HepG2 (cell line): ENCODE measurements around the gene USE1. TPM values are rescaled to one million over a fixed set of nuclear protein-coding genes. Genes with fewer than 3 reads are reported as not detected.

Experiments
- CAMTA2 ChIP-seq: sonication (generic); formaldehyde crosslinking; IDR thresholded peaks from 2 replicates; pipeline ENCODE4 v1.4.0; 2020; ENCODE audit warnings: mild to moderate bottlenecking, missing genetic modification reagents, borderline replicate concordance
- FOSL1 ChIP-seq: sonication (generic); formaldehyde crosslinking; IDR thresholded peaks from 2 replicates; pipeline ENCODE4 v1.9.0; 2021; ENCODE audit warnings: missing genetic modification reagents, borderline replicate concordance
- KLF15 ChIP-seq: sonication (generic); formaldehyde crosslinking; IDR thresholded peaks from 2 replicates; pipeline ENCODE4 v1.8.1; 2023; ENCODE audit warnings: borderline replicate concordance, mild to moderate bottlenecking, inconsistent platforms, missing genetic modification reagents, mixed read lengths
- RBFOX2 ChIP-seq: fragments of 200-400 bp; formaldehyde crosslinking; IDR thresholded peaks from 2 replicates; pipeline ENCODE4 v1.6.1; 2017; ENCODE audit warnings: low read depth, mild to moderate bottlenecking, low read length
- RBM39 ChIP-seq: fragments of 200-400 bp; formaldehyde crosslinking; IDR thresholded peaks from one replicate; pipeline ENCODE4 v1.6.1; 2018; ENCODE audit warnings: antibody characterized with exemption, mild to moderate bottlenecking, low read depth, low read length; ENCODE audit not compliant: poor library complexity, severe bottlenecking
- SIN3B ChIP-seq: fragments of 150-350 bp; IDR thresholded peaks from 2 replicates; pipeline ENCODE4 v1.6.1; 2014; ENCODE audit warnings: low read length
- SNRNP70 ChIP-seq: fragments of 200-400 bp; formaldehyde crosslinking; IDR thresholded peaks from 2 replicates; pipeline ENCODE4 v1.6.1; 2017; ENCODE audit warnings: mild to moderate bottlenecking, low read depth, low read length, moderate library complexity
- SP5 ChIP-seq: IDR thresholded peaks from 2 replicates; pipeline ENCODE4 v1.6.1; 2016; ENCODE audit warnings: low read depth, borderline replicate concordance
- SRSF4 ChIP-seq: fragments of 200-400 bp; formaldehyde crosslinking; IDR thresholded peaks from one replicate; pipeline ENCODE4 v1.6.1; 2018; ENCODE audit warnings: mild to moderate bottlenecking, low read depth, low read length, moderate library complexity; ENCODE audit not compliant: poor library complexity, severe bottlenecking
- WIZ ChIP-seq: sonication (generic); formaldehyde crosslinking; IDR thresholded peaks from 2 replicates; pipeline ENCODE4 v1.5.1; 2020; ENCODE audit warnings: mild to moderate bottlenecking, missing genetic modification reagents
- ZC3H13 ChIP-seq: sonication (generic); formaldehyde crosslinking; IDR thresholded peaks from 2 replicates; pipeline ENCODE4 v1.8.1; 2023; ENCODE audit warnings: mild to moderate bottlenecking, missing genetic modification reagents, moderate library complexity
- ZNF225 ChIP-seq: sonication (generic); formaldehyde crosslinking; IDR thresholded peaks from 2 replicates; pipeline ENCODE4 v1.4.0; 2020; ENCODE audit warnings: mild to moderate bottlenecking, missing genetic modification reagents
- ZNF263 ChIP-seq: sonication (generic); formaldehyde crosslinking; IDR thresholded peaks from 2 replicates; pipeline ENCODE4 v1.4.0; 2020; ENCODE audit warnings: missing genetic modification reagents
- ZNF382 ChIP-seq: sonication (generic); formaldehyde crosslinking; IDR thresholded peaks from 2 replicates; pipeline ENCODE4 v1.5.0; 2020; ENCODE audit warnings: missing genetic modification reagents, mild to moderate bottlenecking, borderline replicate concordance
- polyA plus RNA-seq, 8 experiments: library from polyadenylated mRNA; depleted of rRNA in 3 of 8; stranded (reverse) in 7 of 8; unstranded in 1 of 8; fragments of >200 nt; fragmentation: Illumina TruSeq in 4 of 8; extraction: Trizol in 4 of 8; gene quantifications; 2 replicates each; pipeline versions ENCODE4 v1.2.1 to v1.2.3, GENCODE V29; 2011 to 2016; ENCODE audit warnings: low read depth in 4 of 8, missing spikeins in 1 of 8, mixed read lengths in 1 of 8; ENCODE audit not compliant: insufficient read depth in 1 of 8
- total RNA-seq, 5 experiments: library from RNA; depleted of rRNA; stranded (reverse); fragments of >200 nt; fragmentation: Illumina TruSeq; extraction: Trizol; gene quantifications; 2 replicates each; pipeline ENCODE4 v1.2.3, GENCODE V29; 2016; ENCODE audit warnings: low read depth in 1 of 5
- TF ChIP-seq, protein P1 (sequence below): IDR thresholded peaks from 2 replicates; pipeline ENCODE4 v1.6.1; 2016; ENCODE audit warnings: missing compliant biosample characterization, missing genetic modification reagents, borderline replicate concordance
- TF ChIP-seq, protein P2 (sequence below): sonication (generic); formaldehyde crosslinking; IDR thresholded peaks from 2 replicates; pipeline ENCODE4 v1.5.1; 2020; ENCODE audit warnings: missing genetic modification reagents, mild to moderate bottlenecking, borderline replicate concordance
- TF ChIP-seq, protein P3 (sequence below): IDR thresholded peaks from 2 replicates; pipeline ENCODE4 v1.6.1; 2016; ENCODE audit warnings: control low read depth
- TF ChIP-seq, protein P4 (sequence below): sonication (generic); formaldehyde crosslinking; IDR thresholded peaks from 2 replicates; pipeline ENCODE4 v1.4.0; 2020; ENCODE audit warnings: mild to moderate bottlenecking, low read depth, missing genetic modification reagents
- TF ChIP-seq, protein P5 (sequence below): sonication (generic); formaldehyde crosslinking; IDR thresholded peaks from 2 replicates; pipeline ENCODE4 v1.4.0; 2020; ENCODE audit warnings: mild to moderate bottlenecking, missing genetic modification reagents
- TF ChIP-seq, protein P6 (sequence below): sonication (generic); formaldehyde crosslinking; IDR thresholded peaks from 2 replicates; pipeline ENCODE4 v1.8.0; 2022; ENCODE audit warnings: missing genetic modification reagents, mild to moderate bottlenecking, borderline replicate concordance

Gene USE1
- total and polyA plus RNA-seq, 2 of the 13 experiments (the other 11 are each of a cell fraction or from before 2014, with no cell fraction given): 9.9 to 17.6 TPM

DNA sequence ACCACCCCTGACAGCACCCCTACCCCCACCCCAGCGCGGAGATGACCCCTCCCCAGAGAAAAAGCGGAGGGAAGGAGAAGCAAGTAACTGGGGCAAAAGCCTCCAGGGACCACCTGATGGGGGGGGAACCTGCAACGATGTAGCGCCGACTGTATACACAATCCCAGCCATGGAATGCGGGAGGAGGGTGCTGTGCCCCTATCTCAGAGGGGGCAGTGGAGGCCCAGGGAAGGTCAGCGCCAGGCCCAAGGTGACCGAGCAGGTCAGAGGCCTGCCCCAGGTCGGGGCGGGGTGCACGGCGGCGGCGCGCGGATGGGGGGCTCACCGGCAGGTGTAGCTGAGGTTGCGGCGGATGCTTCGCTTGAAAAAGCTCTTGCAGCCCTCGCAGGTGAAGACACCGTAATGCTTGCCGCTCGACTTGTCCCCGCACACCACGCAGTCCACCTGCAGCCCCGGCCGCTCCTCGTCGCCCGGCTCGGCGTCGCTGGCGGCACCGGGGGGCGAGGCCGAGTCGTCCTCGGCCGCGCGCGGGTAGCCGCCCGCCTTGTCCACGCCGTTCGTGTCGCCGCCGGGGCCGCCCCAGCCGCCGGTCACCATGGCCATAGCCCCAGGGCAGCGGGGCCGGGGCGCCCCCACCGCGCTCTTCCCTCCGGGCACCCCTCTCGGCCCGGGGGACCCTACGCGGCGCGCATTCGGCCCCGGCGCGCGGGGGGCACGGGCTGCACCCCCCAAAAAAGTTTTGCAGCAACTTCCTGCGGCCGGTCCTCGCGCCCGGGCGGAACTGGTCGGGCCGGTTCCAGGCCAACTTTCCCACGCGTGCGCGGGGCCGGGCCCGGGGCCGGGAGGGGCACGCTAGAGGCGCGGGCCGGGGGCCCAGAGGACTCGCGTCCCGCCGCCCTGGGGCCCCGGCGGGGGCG, 29.7 kb downstream of the USE1 start (continued):
- TF ChIP-seq, protein P1, sequence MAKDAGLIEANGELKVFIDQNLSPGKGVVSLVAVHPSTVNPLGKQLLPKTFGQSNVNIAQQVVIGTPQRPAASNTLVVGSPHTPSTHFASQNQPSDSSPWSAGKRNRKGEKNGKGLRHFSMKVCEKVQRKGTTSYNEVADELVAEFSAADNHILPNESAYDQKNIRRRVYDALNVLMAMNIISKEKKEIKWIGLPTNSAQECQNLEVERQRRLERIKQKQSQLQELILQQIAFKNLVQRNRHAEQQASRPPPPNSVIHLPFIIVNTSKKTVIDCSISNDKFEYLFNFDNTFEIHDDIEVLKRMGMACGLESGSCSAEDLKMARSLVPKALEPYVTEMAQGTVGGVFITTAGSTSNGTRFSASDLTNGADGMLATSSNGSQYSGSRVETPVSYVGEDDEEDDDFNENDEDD (CRISPR knock-in tag): no peak
- TF ChIP-seq SP5 (no peak), RBM39 (no peak), ZNF225 (CRISPR knock-in tag) (no peak), SRSF4 (no peak), CAMTA2 (CRISPR knock-in tag) (no peak), ZNF263 (peak; percentile 37; the same call in 1 of the 2 replicates), WIZ (CRISPR knock-in tag) (0 out of 2 replicates have a peak, but pooled peaks have one; percentile 49), SNRNP70 (no peak), FOSL1 (no peak), KLF15 (no peak), SIN3B (no peak), RBFOX2 (peak; percentile 78), ZNF382 (CRISPR knock-in tag) (no peak), ZC3H13 (CRISPR knock-in tag) (peak; percentile 39; the same call in 1 of the 2 replicates)
- TF ChIP-seq, protein P2, sequence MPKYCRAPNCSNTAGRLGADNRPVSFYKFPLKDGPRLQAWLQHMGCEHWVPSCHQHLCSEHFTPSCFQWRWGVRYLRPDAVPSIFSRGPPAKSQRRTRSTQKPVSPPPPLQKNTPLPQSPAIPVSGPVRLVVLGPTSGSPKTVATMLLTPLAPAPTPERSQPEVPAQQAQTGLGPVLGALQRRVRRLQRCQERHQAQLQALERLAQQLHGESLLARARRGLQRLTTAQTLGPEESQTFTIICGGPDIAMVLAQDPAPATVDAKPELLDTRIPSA: no peak
- TF ChIP-seq, protein P3, sequence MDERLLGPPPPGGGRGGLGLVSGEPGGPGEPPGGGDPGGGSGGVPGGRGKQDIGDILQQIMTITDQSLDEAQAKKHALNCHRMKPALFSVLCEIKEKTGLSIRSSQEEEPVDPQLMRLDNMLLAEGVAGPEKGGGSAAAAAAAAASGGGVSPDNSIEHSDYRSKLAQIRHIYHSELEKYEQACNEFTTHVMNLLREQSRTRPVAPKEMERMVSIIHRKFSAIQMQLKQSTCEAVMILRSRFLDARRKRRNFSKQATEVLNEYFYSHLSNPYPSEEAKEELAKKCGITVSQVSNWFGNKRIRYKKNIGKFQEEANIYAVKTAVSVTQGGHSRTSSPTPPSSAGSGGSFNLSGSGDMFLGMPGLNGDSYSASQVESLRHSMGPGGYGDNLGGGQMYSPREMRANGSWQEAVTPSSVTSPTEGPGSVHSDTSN (CRISPR knock-in tag): no peak
- TF ChIP-seq, protein P4, sequence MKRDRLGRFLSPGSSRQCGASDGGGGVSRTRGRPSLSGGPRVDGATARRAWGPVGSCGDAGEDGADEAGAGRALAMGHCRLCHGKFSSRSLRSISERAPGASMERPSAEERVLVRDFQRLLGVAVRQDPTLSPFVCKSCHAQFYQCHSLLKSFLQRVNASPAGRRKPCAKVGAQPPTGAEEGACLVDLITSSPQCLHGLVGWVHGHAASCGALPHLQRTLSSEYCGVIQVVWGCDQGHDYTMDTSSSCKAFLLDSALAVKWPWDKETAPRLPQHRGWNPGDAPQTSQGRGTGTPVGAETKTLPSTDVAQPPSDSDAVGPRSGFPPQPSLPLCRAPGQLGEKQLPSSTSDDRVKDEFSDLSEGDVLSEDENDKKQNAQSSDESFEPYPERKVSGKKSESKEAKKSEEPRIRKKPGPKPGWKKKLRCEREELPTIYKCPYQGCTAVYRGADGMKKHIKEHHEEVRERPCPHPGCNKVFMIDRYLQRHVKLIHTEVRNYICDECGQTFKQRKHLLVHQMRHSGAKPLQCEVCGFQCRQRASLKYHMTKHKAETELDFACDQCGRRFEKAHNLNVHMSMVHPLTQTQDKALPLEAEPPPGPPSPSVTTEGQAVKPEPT (CRISPR knock-in tag): no peak
- TF ChIP-seq, protein P5, sequence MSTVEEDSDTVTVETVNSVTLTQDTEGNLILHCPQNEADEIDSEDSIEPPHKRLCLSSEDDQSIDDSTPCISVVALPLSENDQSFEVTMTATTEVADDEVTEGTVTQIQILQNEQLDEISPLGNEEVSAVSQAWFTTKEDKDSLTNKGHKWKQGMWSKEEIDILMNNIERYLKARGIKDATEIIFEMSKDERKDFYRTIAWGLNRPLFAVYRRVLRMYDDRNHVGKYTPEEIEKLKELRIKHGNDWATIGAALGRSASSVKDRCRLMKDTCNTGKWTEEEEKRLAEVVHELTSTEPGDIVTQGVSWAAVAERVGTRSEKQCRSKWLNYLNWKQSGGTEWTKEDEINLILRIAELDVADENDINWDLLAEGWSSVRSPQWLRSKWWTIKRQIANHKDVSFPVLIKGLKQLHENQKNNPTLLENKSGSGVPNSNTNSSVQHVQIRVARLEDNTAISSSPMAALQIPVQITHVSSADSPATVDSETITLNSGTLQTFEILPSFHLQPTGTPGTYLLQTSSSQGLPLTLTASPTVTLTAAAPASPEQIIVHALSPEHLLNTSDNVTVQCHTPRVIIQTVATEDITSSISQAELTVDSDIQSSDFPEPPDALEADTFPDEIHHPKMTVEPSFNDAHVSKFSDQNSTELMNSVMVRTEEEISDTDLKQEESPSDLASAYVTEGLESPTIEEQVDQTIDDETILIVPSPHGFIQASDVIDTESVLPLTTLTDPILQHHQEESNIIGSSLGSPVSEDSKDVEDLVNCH (CRISPR knock-in tag): no peak
- TF ChIP-seq, protein P6, sequence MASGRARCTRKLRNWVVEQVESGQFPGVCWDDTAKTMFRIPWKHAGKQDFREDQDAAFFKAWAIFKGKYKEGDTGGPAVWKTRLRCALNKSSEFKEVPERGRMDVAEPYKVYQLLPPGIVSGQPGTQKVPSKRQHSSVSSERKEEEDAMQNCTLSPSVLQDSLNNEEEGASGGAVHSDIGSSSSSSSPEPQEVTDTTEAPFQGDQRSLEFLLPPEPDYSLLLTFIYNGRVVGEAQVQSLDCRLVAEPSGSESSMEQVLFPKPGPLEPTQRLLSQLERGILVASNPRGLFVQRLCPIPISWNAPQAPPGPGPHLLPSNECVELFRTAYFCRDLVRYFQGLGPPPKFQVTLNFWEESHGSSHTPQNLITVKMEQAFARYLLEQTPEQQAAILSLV (CRISPR knock-in tag): no peak
